Keratinocyte (primary cell): ENCODE results near the gene ANKS1B. TPM values are rescaled to one million over a fixed set of nuclear protein-coding genes. Genes with fewer than 3 reads are reported as not detected.

Source experiments
- DNase-seq: peaks from one replicate; pipeline ENCODE4 v3.0.0-alpha.2; 2011; ENCODE audit warnings: low read depth, missing footprints, low spot score
- FAIRE-seq: peaks from 2 replicates; lab custom pipeline; 2011; peaks lifted over from hg19 to GRCh38; lab: Jason Lieb, UNC
- H2AFZ ChIP-seq: 2 replicates; pipeline ENCODE4 v1.6.0; 2012; ENCODE audit warnings: low read length, control low read depth, inconsistent platforms; ENCODE audit not compliant: control insufficient read depth
- H3K27ac ChIP-seq: 2 replicates; pipeline ENCODE4 v1.5.1; 2011; ENCODE audit warnings: low read length; ENCODE audit not compliant: control insufficient read depth, insufficient read depth
- H3K27me3 ChIP-seq: 3 replicates; pipeline ENCODE4 v1.6.0; 2011; ENCODE audit warnings: low read length; ENCODE audit not compliant: control insufficient read depth, insufficient read depth; ENCODE audit errors: extremely low read depth
- H3K36me3 ChIP-seq, 2 experiments: 2 replicates in 1 of 2; 3 replicates in 1 of 2; pipeline ENCODE4 v1.5.1; 2011; ENCODE audit warnings: low read length in 2 of 2, mild to moderate bottlenecking in 1 of 2; ENCODE audit not compliant: control insufficient read depth in 2 of 2, insufficient read depth in 2 of 2; ENCODE audit errors: extremely low read depth in 1 of 2
- H3K4me1 ChIP-seq: 3 replicates; pipeline ENCODE4 v1.5.1; 2011; ENCODE audit warnings: low read length; ENCODE audit not compliant: control insufficient read depth, insufficient read depth; ENCODE audit errors: extremely low read depth
- H3K4me2 ChIP-seq: 3 replicates; pipeline ENCODE4 v1.6.0; 2011; ENCODE audit warnings: low read depth, low read length; ENCODE audit not compliant: control insufficient read depth, insufficient read depth; ENCODE audit errors: extremely low read depth
- H3K4me3 ChIP-seq, 3 experiments: fragments of 200-600 bp in 1 of 3; sonication (generic) in 1 of 3; 2 replicates in 2 of 3; 3 replicates in 1 of 3; pipeline ENCODE4 v1.5.1; 2011 to 2016; ENCODE audit warnings: low read length in 3 of 3, mild to moderate bottlenecking in 3 of 3, control low read depth in 2 of 3, inconsistent platforms in 1 of 3, low read depth in 1 of 3, mixed read lengths in 1 of 3, mixed run types in 1 of 3, moderate library complexity in 1 of 3; ENCODE audit not compliant: control insufficient read depth in 2 of 3, insufficient read depth in 2 of 3; ENCODE audit errors: extremely low read depth in 1 of 3
- H3K79me2 ChIP-seq: 2 replicates; pipeline ENCODE4 v1.6.0; 2012; ENCODE audit warnings: low read length; ENCODE audit not compliant: control insufficient read depth, insufficient read depth
- H3K9ac ChIP-seq: 3 replicates; pipeline ENCODE4 v1.6.0; 2011; ENCODE audit warnings: low read length; ENCODE audit not compliant: control insufficient read depth, insufficient read depth; ENCODE audit errors: extremely low read depth
- H3K9me1 ChIP-seq: 3 replicates; pipeline ENCODE4 v1.6.0; 2011; ENCODE audit warnings: low read length; ENCODE audit not compliant: control insufficient read depth, insufficient read depth; ENCODE audit errors: extremely low read depth
- H3K9me3 ChIP-seq: 2 replicates; pipeline ENCODE4 v1.5.1; 2012; ENCODE audit warnings: low read depth, low read length; ENCODE audit not compliant: control insufficient read depth
- H4K20me1 ChIP-seq: 3 replicates; pipeline ENCODE4 v1.6.0; 2011; ENCODE audit warnings: low read length; ENCODE audit not compliant: control insufficient read depth, insufficient read depth; ENCODE audit errors: extremely low read depth
- CTCF ChIP-seq, 3 experiments: IDR thresholded peaks in 1 of 3; conservative IDR thresholded peaks in 1 of 3; optimal IDR thresholded peaks in 1 of 3; 2 replicates in 2 of 3; 3 replicates in 1 of 3; pipeline versions ENCODE3 to v1.5.1; 2011; ENCODE audit warnings: low read length in 3 of 3, mild to moderate bottlenecking in 3 of 3, moderate library complexity in 2 of 3, control low read depth in 1 of 3, inconsistent platforms in 1 of 3; ENCODE audit not compliant: insufficient read depth in 2 of 3; ENCODE audit errors: extremely low read depth in 1 of 3
- EZH2 ChIP-seq: IDR thresholded peaks from one replicate; pipeline ENCODE4 v1.6.1; 2012; ENCODE audit warnings: inconsistent platforms, mild to moderate bottlenecking, low read length, moderate library complexity
- dilution Hi-C: fragments of 300-500 bp; cut with MboI; formaldehyde crosslinking; loops from one replicate; pipeline ENCODE4 v1.7.0; 2020; ENCODE audit warnings: low sequenced_read_pairs; ENCODE audit not compliant: extremely low pct_ligation_motif_present
- polyA plus RNA-seq, 5 experiments: library from polyadenylated mRNA; depleted of rRNA in 3 of 5; stranded (reverse) in 3 of 5; stranded (forward) in 1 of 5; unstranded in 1 of 5; fragments of >200 nt; gene quantifications; 1 replicate in 1 of 5; 2 replicates in 3 of 5; 3 replicates in 1 of 5; pipeline versions ENCODE4 v1.2.1 to v1.2.3, GENCODE V29; 2011 to 2012; ENCODE audit warnings: missing spikeins in 2 of 5, low read depth in 1 of 5, low replicate concordance in 1 of 5

ANKS1B gene
- polyA plus RNA-seq, 1 donor (not counting 4 experiments of a cell fraction or from before 2014, with no cell fraction given): not detected

- FAIRE-seq: no peak
Measured at GRCh38 chr12:99544457-99544856, 440.3 kb downstream of the ANKS1B start.

GRCh38 chr12:99529966-99530365 is 454.8 kb downstream of the ANKS1B start:
- H4K20me1 ChIP-seq: no peaks in the 10 kb centered on the region
- no peak for TF ChIP-seq EZH2
- no peak for TF ChIP-seq CTCF (optimal IDR thresholded peaks at IDR 0.05 in 1 of 3, IDR thresholded peaks at IDR 0.05 in 1 of 3, conservative IDR thresholded peaks at IDR 0.05 in 1 of 3; ENCODE audit: extremely low read depth in 1 of 3, insufficient read depth in 2 of 3, low read length in 3 of 3)
- no peaks in the 10 kb centered on the region for H3K36me3 ChIP-seq
- H3K9ac ChIP-seq: no peak overlapping the region
- no peaks in the 10 kb centered on the region for H3K79me2 ChIP-seq
- no peak overlapping the region for H3K27ac ChIP-seq
- FAIRE-seq: no peak
- no peaks in the 10 kb centered on the region for H3K9me3 ChIP-seq
- H3K4me2 ChIP-seq: no peak overlapping the region
- DNase-seq: no peak
- H3K4me1 ChIP-seq: no peaks in the 10 kb centered on the region
- H2AFZ ChIP-seq: no peak overlapping the region
- no peak overlapping the region for H3K4me3 ChIP-seq
- dilution Hi-C loops: no loop called here
- no peaks in the 10 kb centered on the region for H3K27me3 ChIP-seq
- no peaks in the 10 kb centered on the region for H3K9me1 ChIP-seq

More at GRCh38 chr12:99544457-99544856, 440.3 kb downstream of the ANKS1B start:
- Histone ChIP-seq H4K20me1 (no peaks in the 10 kb centered on the region), H3K9me3 (no peaks in the 10 kb centered on the region), H3K27ac (no peak overlapping the region), H3K27me3 (no peaks in the 10 kb centered on the region), H3K4me1 (no peaks in the 10 kb centered on the region), H3K79me2 (no peaks in the 10 kb centered on the region), H3K36me3 (no peaks in the 10 kb centered on the region), H3K4me3 (no peak overlapping the region), H3K9me1 (no peaks in the 10 kb centered on the region), H3K9ac (no peak overlapping the region), H2AFZ (no peak overlapping the region), H3K4me2 (no peak overlapping the region)
- dilution Hi-C loops: no loop called here
- DNase-seq: no peak
- TF ChIP-seq EZH2: no peak
- TF ChIP-seq CTCF (optimal IDR thresholded peaks at IDR 0.05 in 1 of 3, IDR thresholded peaks at IDR 0.05 in 1 of 3, conservative IDR thresholded peaks at IDR 0.05 in 1 of 3; ENCODE audit: extremely low read depth in 1 of 3, insufficient read depth in 2 of 3, low read length in 3 of 3): no peak
